ENCODE data around the gene OR2M2.

OR2M2 gene, protein sequence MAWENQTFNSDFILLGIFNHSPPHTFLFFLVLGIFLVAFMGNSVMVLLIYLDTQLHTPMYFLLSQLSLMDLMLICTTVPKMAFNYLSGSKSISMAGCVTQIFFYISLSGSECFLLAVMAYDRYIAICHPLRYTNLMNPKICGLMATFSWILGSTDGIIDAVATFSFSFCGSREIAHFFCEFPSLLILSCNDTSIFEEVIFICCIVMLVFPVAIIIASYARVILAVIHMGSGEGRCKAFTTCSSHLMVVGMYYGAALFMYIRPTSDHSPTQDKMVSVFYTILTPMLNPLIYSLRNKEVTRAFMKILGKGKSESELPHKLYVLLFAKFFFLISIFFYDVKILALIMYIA

DNA sequence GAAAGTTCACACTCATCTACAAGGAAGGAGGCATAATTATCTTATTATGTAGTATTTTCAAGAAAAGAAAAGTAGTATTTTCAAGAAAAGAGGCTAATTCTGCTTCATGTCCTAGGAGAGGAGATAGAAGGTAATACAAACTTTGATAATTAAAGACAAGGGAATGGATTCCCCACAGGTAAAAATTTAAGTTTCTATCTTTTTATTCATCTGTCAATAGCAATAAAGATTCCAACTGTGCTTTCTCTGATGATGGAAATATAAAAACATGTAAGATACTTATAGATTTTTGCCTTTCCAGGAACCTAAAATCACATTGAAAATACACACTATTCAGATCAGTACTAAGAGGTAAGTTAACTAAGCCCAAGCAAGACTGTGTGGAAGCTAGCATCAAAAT lies at the start of gene OR2M2:
Gene OR2M2 (plus strand): TSS at position 301 of the 400 bp plus-strand sequence. CDS start 5,165 bp downstream, outside the sequence.
- no peak for DNase-seq

GRCh38 chr1:248127653-248128052 lies 47.0 kb upstream of the OR2M2 start:
- no peak for DNase-seq

- DNase-seq, result no peak
Measured at GRCh38 chr1:248136811-248137210, 37.8 kb upstream of the OR2M2 start.

- no peak for DNase-seq
Measured at GRCh38 chr1:248140846-248141245, 33.8 kb upstream of the OR2M2 start.

DNA sequence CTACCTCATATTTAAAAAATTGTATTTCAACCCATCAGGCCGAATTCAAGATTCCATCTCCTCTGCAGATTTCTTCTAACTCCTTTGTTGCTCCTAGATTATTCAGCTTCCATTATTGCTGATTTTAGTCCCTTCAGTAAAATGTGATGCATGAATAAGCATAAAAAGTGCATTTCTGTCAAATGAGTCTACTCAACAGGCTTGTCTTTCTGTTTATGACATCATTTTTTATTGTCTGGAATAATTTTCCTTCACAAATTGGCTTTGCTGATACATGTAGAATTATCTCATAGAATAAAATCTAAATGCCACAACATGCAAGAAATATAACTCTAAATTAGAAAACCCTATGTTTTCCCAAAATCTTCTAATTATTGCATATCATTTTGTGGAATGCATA lies 31.3 kb upstream of the OR2M2 start:
- no peak for DNase-seq

- no peak for DNase-seq
Measured at GRCh38 chr1:248144513-248145198, 30.0 kb upstream of the OR2M2 start, which contains the start of gene OR2M5. Gene OR2M5, plus strand, starts transcription at chr1:248145148. Its CDS starts 0 bp downstream, at chr1:248145148.

DNA sequence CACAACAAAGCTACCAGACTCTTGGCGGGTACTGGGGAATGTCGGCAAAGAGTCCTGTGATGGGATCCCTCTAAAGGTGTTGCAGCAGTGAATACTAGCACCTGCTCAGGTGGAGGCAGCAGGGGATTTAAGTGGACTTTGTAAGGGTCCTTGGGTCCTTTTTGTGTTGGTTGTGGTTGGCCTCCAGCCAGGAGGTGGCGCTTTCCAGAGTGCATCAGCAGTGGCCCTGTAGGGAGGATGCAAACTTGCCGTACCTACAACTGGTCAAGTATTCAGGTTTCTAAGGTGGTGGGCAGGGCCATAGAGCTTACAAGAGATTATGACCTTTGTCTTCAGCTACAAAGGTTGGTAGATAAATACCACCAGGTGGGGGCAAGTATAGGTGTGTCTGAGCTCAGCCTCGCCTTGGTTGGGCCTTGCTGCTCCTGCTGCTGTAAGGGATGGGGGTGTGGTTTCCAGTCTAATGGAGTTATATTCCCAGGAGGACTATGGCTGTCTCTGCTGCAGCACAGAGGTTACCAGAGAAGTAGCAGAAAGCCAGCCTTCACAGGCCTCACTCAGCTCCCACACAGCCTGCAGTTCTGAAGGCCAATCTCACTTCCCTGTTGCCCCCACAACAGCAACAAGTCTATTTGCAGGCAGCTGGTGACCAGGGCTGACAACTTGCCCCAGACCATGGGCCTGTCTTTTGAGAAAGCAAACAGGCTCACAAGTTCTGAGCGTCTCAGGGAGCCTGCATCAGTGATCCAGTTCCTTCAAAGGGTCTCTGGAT lies 22.4 kb upstream of the OR2M2 start:
- no peak for DNase-seq

- no peak for DNase-seq
Measured at GRCh38 chr1:248155927-248156326, 18.7 kb upstream of the OR2M2 start.

- no peak for DNase-seq
Measured at GRCh38 chr1:248158758-248159157, 15.9 kb upstream of the OR2M2 start.

GRCh38 chr1:248164031-248164430 lies 10.6 kb upstream of the OR2M2 start:
- no peak for DNase-seq

GRCh38 chr1:248165186-248165585 lies 9.4 kb upstream of the OR2M2 start:
- no peak for DNase-seq

GRCh38 chr1:248183996-248184395 lies 9.4 kb downstream of the OR2M2 start:
- no peak for DNase-seq

DNA sequence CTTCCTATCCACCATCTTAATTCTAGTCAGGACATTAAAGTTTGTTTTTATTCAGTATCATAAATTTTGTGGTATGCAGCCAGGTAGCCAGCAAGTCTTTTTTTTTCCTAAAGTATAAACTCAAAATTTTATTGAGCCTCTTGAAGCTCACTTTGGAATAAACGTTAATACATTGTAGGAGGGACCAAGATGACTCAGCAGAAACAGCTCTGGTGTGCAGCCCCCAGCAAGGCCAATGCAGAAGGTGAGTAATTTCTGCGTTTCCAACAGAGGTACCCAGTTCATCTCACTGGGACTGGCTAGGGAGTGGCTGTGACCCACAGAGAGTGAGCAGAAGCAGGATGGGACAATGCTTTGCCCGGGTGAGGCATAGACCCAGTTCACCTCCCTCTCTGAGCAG lies 12.7 kb downstream of the OR2M2 start:
- no peak for DNase-seq

DNA sequence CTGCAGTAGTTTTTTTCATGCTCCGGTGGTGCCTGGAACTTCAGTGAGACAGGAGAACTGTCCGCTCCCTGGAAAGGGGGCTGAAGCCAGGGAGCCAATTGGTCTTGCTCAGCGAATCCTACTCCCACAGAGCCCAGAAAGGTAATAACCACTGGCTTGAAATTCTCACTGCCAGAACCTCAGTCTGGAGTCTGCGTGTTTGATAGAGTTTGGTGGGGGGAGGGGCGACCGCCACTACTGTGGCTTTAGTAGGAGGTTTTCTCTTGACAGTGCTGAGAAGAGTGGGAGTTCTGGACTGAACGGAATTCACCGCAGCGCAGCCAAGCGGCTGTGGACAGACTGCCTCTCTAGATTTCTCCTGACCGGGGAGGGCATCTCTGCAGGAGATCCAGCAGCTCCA lies 14.4 kb downstream of the OR2M2 start:
- DNase-seq, result no peak

DNA sequence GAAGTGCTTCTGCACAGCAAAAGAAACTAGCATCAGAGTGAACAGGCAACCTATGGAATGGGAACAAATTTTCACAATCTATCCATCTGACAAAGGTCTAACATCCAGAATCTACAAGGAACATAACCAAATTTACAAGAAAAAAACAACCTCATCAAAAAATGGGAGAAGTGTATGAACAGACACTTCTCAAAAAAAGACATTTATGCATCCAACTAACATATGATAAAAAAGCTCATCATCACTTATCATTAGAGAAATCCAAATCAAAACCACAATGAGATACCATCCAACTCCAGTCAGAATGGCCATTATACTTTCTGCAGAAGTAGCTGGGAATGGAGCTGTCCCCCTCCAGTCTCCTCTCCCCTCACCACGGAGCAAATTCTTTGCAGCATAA lies 19.5 kb downstream of the OR2M2 start:
- DNase-seq, result no peak

- DNase-seq, result no peak
Measured at GRCh38 chr1:248196965-248197364, 22.3 kb downstream of the OR2M2 start, which contains the start of gene OR2M3. Gene OR2M3, plus strand, starts transcription at chr1:248197265. Its CDS starts 5,803 bp downstream, at chr1:248203068.

GRCh38 chr1:248215880-248216279 lies 41.3 kb downstream of the OR2M2 start:
- DNase-seq, result no peak

- DNase-seq, result no peak
Measured at GRCh38 chr1:248225537-248225936, 50.9 kb downstream of the OR2M2 start.

GRCh38 chr1:248229360-248229908 lies 54.8 kb downstream of the OR2M2 start:
- DNase-seq, result no peak

All from CD4-positive, alpha-beta T cell treated with Interleukin-10 for 1 hour (primary cell).